Colonic mucosa (tissue), 4 donors: Measurements from ENCODE around the gene NEURL1. TPM values are rescaled to one million over a fixed set of nuclear protein-coding genes. Genes with fewer than 3 reads are reported as not detected.
"Not testable (repeated sequence)": the region's sequence is repeated elsewhere in the genome, so short reads cannot be mapped to it uniquely, and the experiment has no call there.

ENCODE experiments used
- DNase-seq: peaks from one replicate; pipeline ENCODE4 v3.0.0-alpha.2; 2020
- H3K27ac ChIP-seq: fragments of 200-600 bp; one replicate; pipeline ENCODE4 v1.8.0; 2021
- H3K27me3 ChIP-seq: fragments of 200-600 bp; one replicate; pipeline ENCODE4 v1.8.0; 2021
- H3K36me3 ChIP-seq: fragments of 200-600 bp; one replicate; pipeline ENCODE4 v1.8.0; 2021
- H3K4me1 ChIP-seq: fragments of 200-600 bp; one replicate; pipeline ENCODE4 v1.8.0; 2021; ENCODE audit warnings: mild to moderate bottlenecking
- H3K4me3 ChIP-seq: fragments of 200-600 bp; one replicate; pipeline ENCODE4 v1.8.0; 2021
- H3K9ac ChIP-seq, 2 donors: one replicate each; pipeline ENCODE4 v1.7.0; 2013; ENCODE audit warnings: control low read depth in 2 of 2, low read depth in 2 of 2, low read length in 2 of 2
- H3K9me3 ChIP-seq: fragments of 200-600 bp; one replicate; pipeline ENCODE4 v1.8.0; 2021
- intact Hi-C: fragments of 100-400 bp; cut with DNase I; formaldehyde crosslinking; loops from one replicate; pipeline ENCODE4 v1.14.1; 2022
- total RNA-seq, 2 donors: library from RNA; stranded (reverse); fragmentation: NEBNext Ultra II Directional in 1 of 2; extraction: Animal tissue kit (Norgen Biotek cat#: 25700) in 1 of 2; gene quantifications; one replicate each; pipeline ENCODE4 v1.2.1, GENCODE V29; 2021
- TF ChIP-seq, protein P1 (sequence below): fragments of 200-600 bp; IDR thresholded peaks from one replicate; pipeline ENCODE4 v1.8.0; 2022; ENCODE audit warnings: antibody characterized with exemption, mild to moderate bottlenecking
- donor health status: healthy.
- donor health status: DM: no; HTN: no; CAD: no.
- donor health status: DM: no; HTN: no; CAD: no.

NEURL1 gene
- total RNA-seq, 2 donors from 2014 or later: 40.2 to 46.1 TPM

DNA sequence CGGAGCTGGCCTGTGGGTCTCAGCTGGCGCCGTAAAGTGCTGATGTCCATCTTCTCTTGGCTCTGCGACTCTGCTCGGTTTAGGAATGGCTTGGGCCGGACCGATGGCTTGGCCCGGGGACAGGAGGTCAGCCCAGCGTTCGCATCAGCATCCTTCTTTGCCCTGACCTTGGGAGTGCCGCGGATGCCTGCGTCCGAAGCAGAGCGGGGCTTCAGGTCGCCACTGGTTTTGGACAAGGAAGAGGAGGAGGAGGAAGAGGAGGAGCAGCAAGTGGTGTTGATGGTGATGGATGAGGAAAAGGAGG lies 109.3 kb downstream of the NEURL1 start:
- TF ChIP-seq, protein P1, sequence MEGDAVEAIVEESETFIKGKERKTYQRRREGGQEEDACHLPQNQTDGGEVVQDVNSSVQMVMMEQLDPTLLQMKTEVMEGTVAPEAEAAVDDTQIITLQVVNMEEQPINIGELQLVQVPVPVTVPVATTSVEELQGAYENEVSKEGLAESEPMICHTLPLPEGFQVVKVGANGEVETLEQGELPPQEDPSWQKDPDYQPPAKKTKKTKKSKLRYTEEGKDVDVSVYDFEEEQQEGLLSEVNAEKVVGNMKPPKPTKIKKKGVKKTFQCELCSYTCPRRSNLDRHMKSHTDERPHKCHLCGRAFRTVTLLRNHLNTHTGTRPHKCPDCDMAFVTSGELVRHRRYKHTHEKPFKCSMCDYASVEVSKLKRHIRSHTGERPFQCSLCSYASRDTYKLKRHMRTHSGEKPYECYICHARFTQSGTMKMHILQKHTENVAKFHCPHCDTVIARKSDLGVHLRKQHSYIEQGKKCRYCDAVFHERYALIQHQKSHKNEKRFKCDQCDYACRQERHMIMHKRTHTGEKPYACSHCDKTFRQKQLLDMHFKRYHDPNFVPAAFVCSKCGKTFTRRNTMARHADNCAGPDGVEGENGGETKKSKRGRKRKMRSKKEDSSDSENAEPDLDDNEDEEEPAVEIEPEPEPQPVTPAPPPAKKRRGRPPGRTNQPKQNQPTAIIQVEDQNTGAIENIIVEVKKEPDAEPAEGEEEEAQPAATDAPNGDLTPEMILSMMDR: no peak
- H3K4me1 ChIP-seq: no peaks in the 10 kb centered on the region
- H3K4me3 ChIP-seq: no peak overlapping the region
- H3K36me3 ChIP-seq: no peaks in the 10 kb centered on the region
- no peak for DNase-seq
- H3K9ac ChIP-seq: no peak overlapping the region
- no peak overlapping the region for H3K27ac ChIP-seq
- intact Hi-C loops: no loop called here
- no peaks in the 10 kb centered on the region for H3K9me3 ChIP-seq
- no peaks in the 10 kb centered on the region for H3K27me3 ChIP-seq

GRCh38 chr10:103603382-103603781 lies 109.9 kb downstream of the NEURL1 start:
- no peaks in the 10 kb centered on the region for H3K4me1 ChIP-seq
- no peaks in the 10 kb centered on the region for H3K9me3 ChIP-seq
- H3K4me3 ChIP-seq: no peak overlapping the region
- no peaks in the 10 kb centered on the region for H3K27me3 ChIP-seq
- no peaks in the 10 kb centered on the region for H3K36me3 ChIP-seq
- no peak overlapping the region for H3K27ac ChIP-seq
- no peak overlapping the region for H3K9ac ChIP-seq
- DNase-seq: no peak
- TF ChIP-seq, protein P1: no peak
- intact Hi-C loops: no loop called here

- Histone ChIP-seq H3K36me3 (no peaks in the 10 kb centered on the region), H3K27ac (no peak overlapping the region), H3K27me3 (no peaks in the 10 kb centered on the region), H3K9me3 (no peaks in the 10 kb centered on the region), H3K4me1 (no peaks in the 10 kb centered on the region), H3K4me3 (no peak overlapping the region), H3K9ac (no peak overlapping the region)
- peak; percentile 68 for DNase-seq
- TF ChIP-seq, protein P1: peak; percentile 64
- intact Hi-C loops: loop anchor here (2.0 kb wide), 1 partner anchor 79 kb away; no protein-coding TSS in a partner anchor
Measured at GRCh38 chr10:103605359-103606096, 112.0 kb downstream of the NEURL1 start.

DNA sequence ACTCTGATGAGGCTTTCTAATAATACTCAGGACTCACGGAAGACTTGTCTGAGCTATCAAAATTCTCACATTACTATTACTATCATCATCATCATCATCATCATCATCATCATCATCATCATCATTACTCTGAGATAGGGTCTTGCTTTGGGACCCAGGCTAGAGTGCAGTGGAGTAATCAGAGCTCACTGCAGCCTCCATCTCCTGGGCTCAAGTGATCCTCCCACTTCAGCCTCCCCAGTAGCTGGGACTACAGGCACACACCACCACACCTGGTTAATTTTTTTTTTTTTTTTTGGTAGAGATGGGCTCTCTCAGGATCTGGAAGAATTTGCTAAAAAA lies 112.6 kb downstream of the NEURL1 start:
- H3K27ac ChIP-seq, H3K36me3 ChIP-seq, H3K27me3 ChIP-seq, DNase-seq, H3K9ac ChIP-seq, H3K4me1 ChIP-seq, H3K4me3 ChIP-seq, intact Hi-C loops, H3K9me3 ChIP-seq: not testable (repeated sequence)

DNA sequence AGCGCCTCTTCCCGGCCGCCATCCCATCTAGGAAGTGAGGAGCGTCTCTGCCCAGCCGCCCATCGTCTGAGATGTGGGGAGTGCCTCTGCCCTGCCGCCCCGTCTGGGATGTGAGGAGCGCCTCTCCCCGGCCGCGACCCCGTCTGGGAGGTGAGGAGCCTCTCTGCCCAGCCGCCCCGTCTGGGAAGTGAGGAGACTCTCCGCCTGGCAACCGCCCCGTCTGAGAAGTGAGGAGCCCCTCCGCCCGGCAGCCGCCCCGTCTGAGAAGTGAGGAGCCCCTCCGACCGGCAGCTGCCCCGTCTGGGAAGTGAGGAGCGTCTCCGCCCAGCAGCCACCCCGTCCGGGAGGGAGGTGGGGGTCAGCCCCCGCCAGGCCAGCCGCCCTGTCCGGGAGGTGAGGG lies 113.5 kb downstream of the NEURL1 start:
- H3K9ac ChIP-seq, H3K4me1 ChIP-seq, H3K9me3 ChIP-seq, H3K4me3 ChIP-seq, H3K27me3 ChIP-seq, DNase-seq, H3K36me3 ChIP-seq, intact Hi-C loops, H3K27ac ChIP-seq: not testable (repeated sequence)

GRCh38 chr10:103608056-103608455 lies 114.6 kb downstream of the NEURL1 start:
- H3K4me3 ChIP-seq: not testable (repeated sequence)

DNA sequence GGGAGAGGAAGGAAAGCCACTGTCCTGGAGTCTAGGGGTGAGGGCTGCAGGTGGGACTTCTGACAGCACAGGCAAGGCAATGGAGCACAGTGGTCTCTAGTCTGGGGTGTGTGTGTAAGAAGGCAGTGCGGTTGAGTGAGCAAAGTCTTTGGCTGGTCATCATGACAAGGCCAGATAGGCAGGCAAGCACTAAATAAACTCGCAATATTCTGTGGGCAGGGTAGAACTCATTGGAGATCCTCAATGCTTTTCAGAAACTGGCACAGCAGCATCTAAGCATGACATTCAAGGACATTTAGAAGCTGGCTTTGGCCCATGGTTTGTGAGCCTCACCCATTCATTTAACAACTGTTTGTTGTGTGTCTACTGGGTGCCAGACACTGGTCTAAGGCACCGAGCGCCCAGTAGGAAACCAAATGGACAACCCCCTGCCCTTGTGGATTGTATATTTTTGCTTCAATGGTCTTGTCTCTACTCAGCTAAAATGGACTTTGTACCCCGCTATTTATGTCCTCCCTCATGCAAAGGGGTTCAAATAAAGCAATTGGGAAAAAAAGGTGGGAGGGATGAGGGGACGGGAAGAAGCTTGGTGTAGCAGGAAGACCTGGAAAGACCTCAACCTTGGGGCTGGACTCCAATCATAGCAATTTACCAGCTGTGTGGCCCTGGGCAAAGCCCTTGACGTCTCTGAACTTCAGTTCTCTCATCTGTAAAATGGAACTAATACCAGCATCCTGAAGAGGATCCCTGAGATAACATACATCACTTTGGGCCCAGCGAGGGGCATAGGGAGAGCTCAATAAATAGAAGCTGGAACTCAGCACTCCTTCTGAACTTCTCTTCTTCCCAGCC lies 116.0 kb downstream of the NEURL1 start:
- no peaks in the 10 kb centered on the region for H3K36me3 ChIP-seq
- TF ChIP-seq, protein P1: no peak
- no peaks in the 10 kb centered on the region for H3K27me3 ChIP-seq
- no peak overlapping the region for H3K9ac ChIP-seq
- no peaks in the 10 kb centered on the region for H3K9me3 ChIP-seq
- H3K4me1 ChIP-seq: no peaks in the 10 kb centered on the region
- H3K4me3 ChIP-seq: no peak overlapping the region
- H3K27ac ChIP-seq: no peak overlapping the region
- no peak for DNase-seq
- intact Hi-C loops: no loop called here

More at GRCh38 chr10:103608056-103608455, 114.6 kb downstream of the NEURL1 start:
- H3K4me1 ChIP-seq, H3K9me3 ChIP-seq, H3K9ac ChIP-seq, intact Hi-C loops, H3K27me3 ChIP-seq, DNase-seq, H3K27ac ChIP-seq, H3K36me3 ChIP-seq: not testable (repeated sequence)
